HepG2 (cell line): ENCODE results near the gene RRAD. TPM values are rescaled to one million over a fixed set of nuclear protein-coding genes. Genes with fewer than 3 reads are reported as not detected.

Experiments used
- EED ChIP-seq: sonication (generic); formaldehyde crosslinking; IDR thresholded peaks from 2 replicates; pipeline ENCODE4 v1.5.0; 2020; ENCODE audit warnings: mild to moderate bottlenecking, missing genetic modification reagents
- NKX3-1 ChIP-seq: sonication (generic); formaldehyde crosslinking; IDR thresholded peaks from 2 replicates; pipeline ENCODE4 v1.5.0; 2020; ENCODE audit warnings: missing genetic modification reagents
- RAD51 ChIP-seq: fragments of 450-650 bp; IDR thresholded peaks from 2 replicates; pipeline ENCODE4 v1.6.1; 2016; ENCODE audit warnings: borderline replicate concordance
- SKI ChIP-seq: fragments of 450-650 bp; IDR thresholded peaks from one replicate; pipeline ENCODE4 v1.6.1; 2018; ENCODE audit warnings: mild to moderate bottlenecking; ENCODE audit not compliant: partially characterized antibody
- ZFP90 ChIP-seq: sonication (generic); formaldehyde crosslinking; IDR thresholded peaks from 2 replicates; pipeline ENCODE4 v1.8.0; 2022; ENCODE audit warnings: missing genetic modification reagents, mild to moderate bottlenecking, inconsistent platforms, borderline replicate concordance
- ZNF670 ChIP-seq: sonication (generic); formaldehyde crosslinking; IDR thresholded peaks from 2 replicates; pipeline ENCODE4 v1.8.0; 2022; ENCODE audit warnings: mild to moderate bottlenecking, missing genetic modification reagents, borderline replicate concordance
- ZNF839 ChIP-seq: sonication (generic); formaldehyde crosslinking; IDR thresholded peaks from 2 replicates; pipeline ENCODE4 v1.4.0; 2020; ENCODE audit warnings: missing genetic modification reagents, mild to moderate bottlenecking, borderline replicate concordance
- ZNF883 ChIP-seq: sonication (generic); formaldehyde crosslinking; IDR thresholded peaks from 2 replicates; pipeline ENCODE4 v1.5.1; 2020; ENCODE audit warnings: mild to moderate bottlenecking, missing genetic modification reagents; ENCODE audit errors: not compliant biosample characterization
- polyA plus RNA-seq, 8 experiments: library from polyadenylated mRNA; depleted of rRNA in 3 of 8; stranded (reverse) in 7 of 8; unstranded in 1 of 8; fragments of >200 nt; fragmentation: Illumina TruSeq in 4 of 8; extraction: Trizol in 4 of 8; gene quantifications; 2 replicates each; pipeline versions ENCODE4 v1.2.1 to v1.2.3, GENCODE V29; 2011 to 2016; ENCODE audit warnings: low read depth in 4 of 8, missing spikeins in 1 of 8, mixed read lengths in 1 of 8; ENCODE audit not compliant: insufficient read depth in 1 of 8
- total RNA-seq, 5 experiments: library from RNA; depleted of rRNA; stranded (reverse); fragments of >200 nt; fragmentation: Illumina TruSeq; extraction: Trizol; gene quantifications; 2 replicates each; pipeline ENCODE4 v1.2.3, GENCODE V29; 2016; ENCODE audit warnings: low read depth in 1 of 5
- TF ChIP-seq, protein P1 (sequence below): sonication (generic); formaldehyde crosslinking; IDR thresholded peaks from 2 replicates; pipeline ENCODE4 v1.8.1; 2023; ENCODE audit warnings: mild to moderate bottlenecking, missing genetic modification reagents
- TF ChIP-seq, protein P2 (sequence below): sonication (generic); formaldehyde crosslinking; IDR thresholded peaks from one replicate; pipeline ENCODE4 v1.5.1; 2020; ENCODE audit warnings: mild to moderate bottlenecking, missing genetic modification reagents; ENCODE audit errors: not compliant biosample characterization
- TF ChIP-seq, protein P3 (sequence below): IDR thresholded peaks from 2 replicates; pipeline ENCODE4 v1.6.1; 2012; ENCODE audit warnings: low read length, improper control_type of control experiment

Gene RRAD
- total and polyA plus RNA-seq, 2 of the 13 experiments (the other 11 are each of a cell fraction or from before 2014, with no cell fraction given): 0.80 to 1.1 TPM

DNA sequence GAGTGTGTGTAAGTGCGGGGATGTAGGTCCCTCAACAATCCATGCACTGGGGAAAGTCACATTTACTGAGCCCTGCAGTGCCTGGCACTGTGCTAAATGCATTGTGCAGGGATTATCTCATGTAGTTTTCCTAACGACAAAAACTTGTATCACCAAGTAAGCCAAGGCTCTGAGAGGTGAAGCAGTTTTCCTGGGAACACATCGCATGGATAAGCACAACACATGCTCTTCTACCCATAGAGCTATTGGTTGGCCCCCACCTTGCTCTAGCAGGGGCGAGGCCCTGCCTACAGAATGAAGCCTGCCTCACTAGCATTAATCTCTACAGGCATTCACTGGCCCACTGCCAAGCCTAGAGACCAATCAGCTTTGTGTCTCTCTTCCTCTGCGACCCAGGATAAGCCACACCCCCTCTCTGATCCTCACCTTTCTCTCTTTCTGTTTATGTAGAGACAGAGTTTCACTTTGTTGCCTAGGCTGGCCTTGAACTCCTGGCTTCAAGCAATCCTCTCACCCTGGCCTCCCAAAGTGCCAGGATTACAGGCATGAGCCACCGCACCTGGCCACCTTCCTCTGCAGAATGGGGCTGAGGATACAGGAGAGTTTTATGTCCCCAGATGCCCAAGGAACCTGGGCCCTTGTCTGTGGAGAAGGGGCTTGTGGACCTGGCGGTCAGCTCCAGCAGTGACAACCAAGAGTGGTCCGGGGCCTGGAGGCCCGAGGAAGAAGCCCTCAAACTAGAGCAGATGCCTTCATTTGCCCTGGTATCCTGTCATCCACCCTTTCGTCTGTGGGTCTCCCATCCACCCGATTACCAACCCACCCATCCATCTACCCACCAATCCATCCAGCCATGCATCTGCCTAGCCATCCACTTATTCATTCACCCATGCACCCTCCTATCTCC is 19.4 kb downstream of the RRAD start (continued):
- TF ChIP-seq ZNF883 (CRISPR knock-in tag) (no peak), ZFP90 (CRISPR knock-in tag) (peak; percentile 87), ZNF839 (CRISPR knock-in tag) (no peak), RAD51 (no peak), EED (CRISPR knock-in tag) (no peak), NKX3-1 (CRISPR knock-in tag) (no peak), ZNF670 (no peak), SKI (no peak)
- TF ChIP-seq, protein P1, sequence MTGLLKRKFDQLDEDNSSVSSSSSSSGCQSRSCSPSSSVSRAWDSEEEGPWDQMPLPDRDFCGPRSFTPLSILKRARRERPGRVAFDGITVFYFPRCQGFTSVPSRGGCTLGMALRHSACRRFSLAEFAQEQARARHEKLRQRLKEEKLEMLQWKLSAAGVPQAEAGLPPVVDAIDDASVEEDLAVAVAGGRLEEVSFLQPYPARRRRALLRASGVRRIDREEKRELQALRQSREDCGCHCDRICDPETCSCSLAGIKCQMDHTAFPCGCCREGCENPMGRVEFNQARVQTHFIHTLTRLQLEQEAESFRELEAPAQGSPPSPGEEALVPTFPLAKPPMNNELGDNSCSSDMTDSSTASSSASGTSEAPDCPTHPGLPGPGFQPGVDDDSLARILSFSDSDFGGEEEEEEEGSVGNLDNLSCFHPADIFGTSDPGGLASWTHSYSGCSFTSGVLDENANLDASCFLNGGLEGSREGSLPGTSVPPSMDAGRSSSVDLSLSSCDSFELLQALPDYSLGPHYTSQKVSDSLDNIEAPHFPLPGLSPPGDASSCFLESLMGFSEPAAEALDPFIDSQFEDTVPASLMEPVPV (CRISPR knock-in tag): no peak
- TF ChIP-seq, protein P2, sequence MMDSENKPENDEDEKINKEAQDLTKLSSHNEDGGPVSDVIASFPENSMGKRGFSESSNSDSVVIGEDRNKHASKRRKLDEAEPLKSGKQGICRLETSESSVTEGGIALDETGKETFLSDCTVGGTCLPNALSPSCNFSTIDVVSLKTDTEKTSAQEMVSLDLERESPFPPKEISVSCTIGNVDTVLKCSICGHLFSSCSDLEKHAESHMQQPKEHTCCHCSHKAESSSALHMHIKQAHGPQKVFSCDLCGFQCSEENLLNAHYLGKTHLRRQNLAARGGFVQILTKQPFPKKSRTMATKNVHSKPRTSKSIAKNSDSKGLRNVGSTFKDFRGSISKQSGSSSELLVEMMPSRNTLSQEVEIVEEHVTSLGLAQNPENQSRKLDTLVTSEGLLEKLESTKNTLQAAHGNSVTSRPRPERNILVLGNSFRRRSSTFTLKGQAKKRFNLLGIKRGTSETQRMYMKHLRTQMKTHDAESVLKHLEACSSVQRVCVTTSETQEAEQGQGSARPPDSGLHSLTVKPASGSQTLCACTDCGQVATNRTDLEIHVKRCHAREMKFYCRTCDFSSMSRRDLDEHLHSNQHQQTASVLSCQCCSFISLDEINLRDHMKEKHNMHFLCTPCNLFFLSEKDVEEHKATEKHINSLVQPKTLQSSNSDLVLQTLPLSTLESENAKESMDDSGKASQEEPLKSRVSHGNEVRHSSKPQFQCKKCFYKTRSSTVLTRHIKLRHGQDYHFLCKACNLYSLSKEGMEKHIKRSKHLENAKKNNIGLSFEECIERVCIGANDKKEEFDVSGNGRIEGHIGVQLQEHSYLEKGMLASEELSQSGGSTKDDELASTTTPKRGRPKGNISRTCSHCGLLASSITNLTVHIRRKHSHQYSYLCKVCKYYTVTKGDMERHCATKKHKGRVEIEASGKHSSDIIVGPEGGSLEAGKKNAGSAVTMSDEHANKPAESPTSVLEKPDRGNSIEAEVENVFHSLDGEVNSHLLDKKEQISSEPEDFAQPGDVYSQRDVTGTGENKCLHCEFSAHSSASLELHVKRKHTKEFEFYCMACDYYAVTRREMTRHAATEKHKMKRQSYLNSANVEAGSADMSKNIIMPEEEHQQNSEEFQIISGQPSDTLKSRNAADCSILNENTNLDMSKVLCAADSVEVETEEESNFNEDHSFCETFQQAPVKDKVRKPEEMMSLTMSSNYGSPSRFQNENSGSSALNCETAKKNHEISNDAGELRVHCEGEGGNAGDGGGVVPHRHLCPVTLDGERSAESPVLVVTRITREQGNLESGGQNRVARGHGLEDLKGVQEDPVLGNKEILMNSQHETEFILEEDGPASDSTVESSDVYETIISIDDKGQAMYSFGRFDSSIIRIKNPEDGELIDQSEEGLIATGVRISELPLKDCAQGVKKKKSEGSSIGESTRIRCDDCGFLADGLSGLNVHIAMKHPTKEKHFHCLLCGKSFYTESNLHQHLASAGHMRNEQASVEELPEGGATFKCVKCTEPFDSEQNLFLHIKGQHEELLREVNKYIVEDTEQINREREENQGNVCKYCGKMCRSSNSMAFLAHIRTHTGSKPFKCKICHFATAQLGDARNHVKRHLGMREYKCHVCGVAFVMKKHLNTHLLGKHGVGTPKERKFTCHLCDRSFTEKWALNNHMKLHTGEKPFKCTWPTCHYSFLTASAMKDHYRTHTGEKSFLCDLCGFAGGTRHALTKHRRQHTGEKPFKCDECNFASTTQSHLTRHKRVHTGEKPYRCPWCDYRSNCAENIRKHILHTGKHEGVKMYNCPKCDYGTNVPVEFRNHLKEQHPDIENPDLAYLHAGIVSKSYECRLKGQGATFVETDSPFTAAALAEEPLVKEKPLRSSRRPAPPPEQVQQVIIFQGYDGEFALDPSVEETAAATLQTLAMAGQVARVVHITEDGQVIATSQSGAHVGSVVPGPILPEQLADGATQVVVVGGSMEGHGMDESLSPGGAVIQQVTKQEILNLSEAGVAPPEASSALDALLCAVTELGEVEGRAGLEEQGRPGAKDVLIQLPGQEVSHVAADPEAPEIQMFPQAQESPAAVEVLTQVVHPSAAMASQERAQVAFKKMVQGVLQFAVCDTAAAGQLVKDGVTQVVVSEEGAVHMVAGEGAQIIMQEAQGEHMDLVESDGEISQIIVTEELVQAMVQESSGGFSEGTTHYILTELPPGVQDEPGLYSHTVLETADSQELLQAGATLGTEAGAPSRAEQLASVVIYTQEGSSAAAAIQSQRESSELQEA: no peak
- TF ChIP-seq, protein P3, sequence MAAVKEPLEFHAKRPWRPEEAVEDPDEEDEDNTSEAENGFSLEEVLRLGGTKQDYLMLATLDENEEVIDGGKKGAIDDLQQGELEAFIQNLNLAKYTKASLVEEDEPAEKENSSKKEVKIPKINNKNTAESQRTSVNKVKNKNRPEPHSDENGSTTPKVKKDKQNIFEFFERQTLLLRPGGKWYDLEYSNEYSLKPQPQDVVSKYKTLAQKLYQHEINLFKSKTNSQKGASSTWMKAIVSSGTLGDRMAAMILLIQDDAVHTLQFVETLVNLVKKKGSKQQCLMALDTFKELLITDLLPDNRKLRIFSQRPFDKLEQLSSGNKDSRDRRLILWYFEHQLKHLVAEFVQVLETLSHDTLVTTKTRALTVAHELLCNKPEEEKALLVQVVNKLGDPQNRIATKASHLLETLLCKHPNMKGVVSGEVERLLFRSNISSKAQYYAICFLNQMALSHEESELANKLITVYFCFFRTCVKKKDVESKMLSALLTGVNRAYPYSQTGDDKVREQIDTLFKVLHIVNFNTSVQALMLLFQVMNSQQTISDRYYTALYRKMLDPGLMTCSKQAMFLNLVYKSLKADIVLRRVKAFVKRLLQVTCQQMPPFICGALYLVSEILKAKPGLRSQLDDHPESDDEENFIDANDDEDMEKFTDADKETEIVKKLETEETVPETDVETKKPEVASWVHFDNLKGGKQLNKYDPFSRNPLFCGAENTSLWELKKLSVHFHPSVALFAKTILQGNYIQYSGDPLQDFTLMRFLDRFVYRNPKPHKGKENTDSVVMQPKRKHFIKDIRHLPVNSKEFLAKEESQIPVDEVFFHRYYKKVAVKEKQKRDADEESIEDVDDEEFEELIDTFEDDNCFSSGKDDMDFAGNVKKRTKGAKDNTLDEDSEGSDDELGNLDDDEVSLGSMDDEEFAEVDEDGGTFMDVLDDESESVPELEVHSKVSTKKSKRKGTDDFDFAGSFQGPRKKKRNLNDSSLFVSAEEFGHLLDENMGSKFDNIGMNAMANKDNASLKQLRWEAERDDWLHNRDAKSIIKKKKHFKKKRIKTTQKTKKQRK: no peak
